SKM-1 (cell line): ENCODE results near the gene PGLYRP1.

Experiments
- DNase-seq: peaks from one replicate; lab custom pipeline; 2025; ENCODE audit not compliant: unreplicated experiment; lab: John Stamatoyannopoulos, UW

PGLYRP1 gene, protein sequence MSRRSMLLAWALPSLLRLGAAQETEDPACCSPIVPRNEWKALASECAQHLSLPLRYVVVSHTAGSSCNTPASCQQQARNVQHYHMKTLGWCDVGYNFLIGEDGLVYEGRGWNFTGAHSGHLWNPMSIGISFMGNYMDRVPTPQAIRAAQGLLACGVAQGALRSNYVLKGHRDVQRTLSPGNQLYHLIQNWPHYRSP

DNA sequence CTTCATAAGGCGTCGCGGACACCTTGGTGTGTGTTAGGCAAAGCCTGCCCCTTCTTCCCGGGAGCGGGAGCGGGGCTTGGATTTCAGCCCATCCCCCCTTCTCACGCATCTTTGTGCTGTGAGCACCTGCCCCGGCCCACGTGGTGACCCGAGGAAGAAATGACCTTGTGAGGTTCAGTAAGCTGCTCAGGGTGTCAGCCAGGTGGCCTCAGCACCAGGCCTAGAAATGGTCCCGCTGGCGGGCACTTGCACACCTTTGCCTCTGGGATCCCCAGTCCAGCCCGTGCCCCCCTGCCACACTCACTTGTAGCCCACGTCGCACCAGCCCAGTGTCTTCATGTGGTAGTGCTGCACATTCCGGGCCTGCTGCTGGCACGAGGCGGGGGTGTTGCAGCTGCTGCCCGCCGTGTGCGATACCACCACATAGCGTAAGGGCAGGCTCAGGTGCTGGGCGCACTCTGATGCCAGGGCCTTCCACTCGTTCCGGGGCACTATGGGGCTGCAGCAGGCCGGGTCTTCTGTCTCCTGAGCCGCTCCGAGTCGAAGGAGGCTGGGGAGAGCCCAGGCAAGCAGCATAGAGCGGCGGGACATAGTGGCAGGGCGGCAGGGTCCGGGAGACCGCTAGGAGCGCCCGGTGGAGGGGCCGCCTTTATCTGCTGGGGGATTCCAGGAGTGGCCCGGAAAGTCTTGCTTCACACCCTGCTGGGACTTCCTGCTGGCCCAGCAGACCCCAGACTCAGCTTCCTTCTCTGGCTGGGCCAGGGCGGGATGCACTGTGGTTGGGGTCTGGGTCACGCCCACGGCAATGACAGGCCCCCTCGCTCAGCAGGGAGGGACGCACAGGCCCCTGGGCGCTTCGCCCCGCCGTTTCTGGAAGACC, at the start of gene PGLYRP1:
Gene PGLYRP1, minus strand, starts transcription at position 623 of the 880 bp plus-strand sequence. Its CDS starts 32 bp downstream, at position 591.
- DNase-seq = no peak

DNA sequence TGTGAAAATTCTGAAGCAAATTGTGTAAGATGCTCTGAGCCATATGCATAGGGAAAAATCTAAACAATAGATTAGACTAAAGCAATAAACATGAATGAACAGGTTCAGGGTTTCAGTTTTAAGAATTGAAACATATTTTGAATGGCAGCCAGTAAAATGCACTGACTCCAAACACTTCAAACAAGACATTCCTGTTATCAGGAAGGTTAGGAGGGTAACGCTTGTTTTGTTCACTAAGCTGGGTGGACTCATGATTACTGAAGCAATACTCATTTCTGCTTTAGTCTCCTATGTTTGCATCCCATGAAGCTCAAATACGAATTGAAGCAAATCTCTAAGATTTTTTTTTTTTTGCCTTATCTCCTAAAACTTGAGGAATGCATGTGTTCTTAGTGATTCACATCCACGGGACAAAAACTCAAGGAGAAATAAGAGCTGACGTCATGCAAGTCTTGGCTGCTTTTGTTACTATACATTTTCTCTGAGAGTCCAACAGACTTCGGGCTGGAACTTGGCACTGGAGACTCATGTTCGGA, 47.0 kb upstream of the PGLYRP1 start:
- no peak for DNase-seq

DNA sequence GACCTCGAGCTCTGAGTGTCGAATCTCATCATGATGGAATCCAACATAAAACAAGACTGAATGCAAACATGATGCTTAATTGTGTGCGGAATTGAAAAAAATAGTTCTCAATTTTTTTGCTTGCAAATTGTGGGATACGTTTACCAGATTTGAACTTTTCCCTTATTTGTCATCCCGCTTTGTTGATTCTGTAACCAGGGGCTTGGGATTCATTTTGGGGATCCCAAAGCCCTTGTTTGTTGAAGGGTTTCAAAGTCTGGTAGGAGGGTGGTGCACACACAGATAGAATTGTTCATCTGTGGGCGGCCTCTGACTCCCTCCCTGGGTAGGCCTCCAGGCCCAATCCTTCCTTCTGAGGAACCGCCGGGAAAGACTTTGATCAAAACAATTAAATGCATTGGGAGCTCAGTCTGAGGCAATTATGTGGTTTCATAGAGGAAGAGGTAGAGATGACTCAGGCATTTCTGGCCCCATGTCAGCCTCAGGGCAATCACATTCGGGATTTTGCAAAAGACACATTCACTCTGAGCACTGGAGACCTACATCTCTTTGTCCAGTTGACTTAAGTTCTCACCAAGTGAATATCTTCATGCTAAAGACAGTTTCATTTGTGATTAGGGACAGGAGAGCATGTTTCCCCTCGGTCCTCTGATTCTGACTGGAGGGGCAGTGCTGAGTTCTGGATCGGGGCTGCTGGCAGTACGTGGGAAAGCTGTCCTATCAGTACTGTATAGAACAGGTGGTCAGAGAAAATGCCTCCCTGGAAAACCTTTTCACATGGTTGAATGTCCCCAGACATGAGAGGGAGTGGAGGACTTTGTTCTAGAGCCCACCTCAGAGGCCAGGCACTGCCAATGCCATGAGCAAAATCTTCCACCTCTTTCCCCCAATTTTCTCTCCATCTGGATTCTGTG, 45.7 kb upstream of the PGLYRP1 start:
- no peak for DNase-seq

DNA sequence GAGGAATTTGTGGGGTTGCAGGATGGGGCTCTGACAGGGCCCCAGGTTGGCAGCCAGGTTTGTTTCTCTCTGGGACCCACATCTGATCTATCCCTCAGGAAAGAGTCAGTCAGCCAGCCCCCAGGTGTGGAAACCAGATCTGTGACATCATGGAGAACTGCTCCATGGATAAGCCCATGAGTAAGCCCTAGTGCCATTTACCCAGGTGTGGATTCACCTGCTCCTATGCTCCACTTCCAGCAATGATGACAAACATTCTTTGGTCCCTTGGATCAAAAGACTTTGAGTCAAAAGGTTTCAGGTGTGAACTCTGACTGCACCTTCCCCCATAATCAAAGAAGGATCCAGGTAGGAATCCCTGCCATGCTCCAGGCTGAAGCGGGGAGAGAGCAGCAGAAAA, 44.8 kb upstream of the PGLYRP1 start:
- DNase-seq = no peak

DNA sequence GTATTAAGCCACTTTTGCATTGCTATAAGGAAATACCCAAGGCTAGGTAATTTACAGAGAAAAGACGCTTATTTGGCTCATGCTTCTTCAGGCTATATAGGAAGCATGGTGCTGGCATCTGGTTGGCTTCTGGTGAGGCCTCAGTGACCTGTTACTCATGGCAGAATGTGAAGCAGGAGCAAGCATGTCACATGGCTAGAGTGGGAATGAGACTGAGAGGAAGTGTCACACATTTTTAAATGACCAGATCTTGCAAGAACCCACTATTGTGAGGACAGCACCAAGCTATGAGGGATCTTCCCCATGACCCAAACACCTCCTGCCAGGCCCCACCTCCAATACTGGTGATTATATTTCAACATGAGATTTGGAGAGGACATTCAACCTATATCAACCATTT, 43.6 kb upstream of the PGLYRP1 start:
- DNase-seq = no peak

DNA sequence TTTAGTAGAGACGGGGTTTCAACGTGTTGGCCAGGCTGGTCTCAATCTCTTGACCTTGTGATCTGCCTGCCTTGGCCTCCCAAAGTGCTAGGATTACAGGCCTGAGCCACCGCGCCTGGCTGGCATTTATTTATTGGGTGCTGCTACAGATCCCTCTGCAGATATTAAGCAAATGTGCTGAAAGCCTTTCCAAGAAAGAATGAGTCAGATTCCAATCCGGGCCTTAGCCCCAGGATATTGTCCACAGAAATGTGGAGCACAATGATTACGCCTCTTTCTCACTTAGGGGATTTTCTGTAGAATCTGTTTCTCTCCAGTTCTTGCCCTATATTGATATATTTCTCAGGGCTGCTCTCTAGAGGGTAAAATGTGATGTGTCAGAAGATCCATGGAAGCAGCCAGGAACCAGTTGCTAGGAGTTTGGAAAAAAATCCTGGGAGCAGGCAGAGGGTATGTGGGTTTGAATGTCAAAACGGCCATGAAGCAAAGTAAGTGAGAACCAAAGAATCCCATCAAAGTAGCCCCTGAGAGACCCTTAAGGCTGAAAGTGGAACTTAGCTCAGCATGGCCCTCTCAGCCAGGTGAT, 42.7 kb upstream of the PGLYRP1 start:
- DNase-seq = no peak

DNA sequence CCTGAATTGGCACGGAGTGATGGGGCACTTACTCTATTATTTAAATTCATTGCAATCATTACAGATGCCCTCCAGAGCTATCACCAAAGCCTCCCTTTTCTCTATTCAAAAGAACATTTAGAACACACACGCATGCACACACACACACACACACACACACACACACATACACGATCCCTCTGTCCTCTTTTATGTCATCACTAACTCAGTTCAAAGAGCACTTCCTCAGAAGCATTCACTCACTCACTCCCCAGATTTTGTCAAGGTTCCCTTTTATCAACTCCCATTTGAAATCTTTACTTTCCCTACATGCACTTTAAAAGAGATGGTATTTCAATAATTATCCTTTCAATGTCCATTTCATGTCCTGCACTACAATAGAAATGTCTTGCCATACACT, 40.3 kb upstream of the PGLYRP1 start:
- no peak for DNase-seq

DNA sequence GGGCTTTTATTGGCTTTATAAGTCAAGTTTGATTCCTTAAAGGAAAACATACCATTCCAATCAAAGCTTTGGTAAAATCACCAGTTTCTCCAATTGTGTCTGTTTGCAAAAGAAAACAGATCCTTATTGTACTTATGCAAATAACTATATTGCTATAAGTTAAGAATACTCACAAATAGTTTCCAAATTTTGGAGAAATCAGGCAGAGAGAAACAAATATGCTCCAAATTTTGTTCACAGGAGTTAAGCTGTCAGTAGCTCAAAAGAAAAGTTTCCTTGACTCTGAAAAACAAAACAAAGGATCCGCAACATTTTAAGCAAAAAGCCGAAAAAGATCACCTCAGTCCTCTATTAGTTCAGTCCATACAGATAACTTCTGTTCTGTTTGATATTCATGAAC, 37.2 kb upstream of the PGLYRP1 start:
- no peak for DNase-seq

DNA sequence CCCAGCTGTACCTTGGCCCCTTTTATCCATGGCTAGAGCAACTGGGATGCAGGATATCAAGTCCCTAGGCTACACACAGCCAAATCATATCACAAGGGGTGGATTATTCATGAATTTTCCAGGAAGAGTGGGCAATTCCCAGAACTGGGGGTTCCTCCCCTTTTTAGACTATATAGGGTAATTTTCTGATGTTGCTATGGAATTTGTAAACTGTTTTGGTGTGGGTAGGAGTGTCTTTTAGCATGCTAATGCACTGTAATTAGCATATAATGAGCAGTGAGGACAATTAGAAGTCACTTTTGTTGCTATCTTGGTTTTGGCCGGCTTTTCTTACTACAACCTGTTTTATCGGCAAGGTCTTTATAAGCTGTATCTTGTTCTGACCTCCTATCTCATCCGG, 35.9 kb upstream of the PGLYRP1 start:
- DNase-seq = no peak

DNA sequence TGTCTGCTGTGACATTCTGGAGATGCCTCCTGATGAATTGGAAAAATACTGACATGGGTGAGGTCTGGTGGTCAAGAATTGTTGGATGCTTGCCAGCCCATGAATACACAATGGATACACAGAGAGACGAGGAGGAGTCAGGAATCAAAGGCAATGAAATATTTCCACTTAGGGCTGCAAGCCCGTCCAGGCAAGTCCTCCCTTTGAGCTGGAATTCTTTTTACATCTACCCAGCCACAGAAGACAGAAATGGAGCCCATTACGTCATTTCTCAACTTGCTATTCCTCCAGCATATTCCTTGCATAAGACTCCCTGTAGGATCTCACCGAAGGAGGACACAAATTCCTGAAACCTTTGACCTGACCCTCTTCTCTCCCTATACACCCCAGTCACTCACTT, 33.7 kb upstream of the PGLYRP1 start:
- DNase-seq = no peak

DNA sequence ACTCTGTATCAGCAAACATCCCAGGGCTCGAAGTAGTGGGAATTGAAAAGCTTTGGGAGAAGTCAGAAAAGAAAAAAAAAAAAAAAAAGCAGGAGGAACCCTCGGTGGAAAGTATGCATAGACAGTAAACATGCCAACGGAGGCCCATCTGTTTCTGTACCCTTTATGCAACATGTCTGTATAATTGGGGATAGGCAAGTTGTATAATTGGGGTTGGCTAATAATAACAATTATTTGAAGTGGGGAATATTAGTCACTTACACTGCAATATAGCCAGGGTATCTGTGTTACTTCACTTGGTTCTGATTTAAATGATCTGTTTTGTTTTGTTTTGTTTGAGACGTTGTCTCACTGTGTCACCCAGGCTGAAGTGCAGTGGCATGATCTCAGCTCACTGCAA, 30.0 kb upstream of the PGLYRP1 start:
- no peak for DNase-seq

DNA sequence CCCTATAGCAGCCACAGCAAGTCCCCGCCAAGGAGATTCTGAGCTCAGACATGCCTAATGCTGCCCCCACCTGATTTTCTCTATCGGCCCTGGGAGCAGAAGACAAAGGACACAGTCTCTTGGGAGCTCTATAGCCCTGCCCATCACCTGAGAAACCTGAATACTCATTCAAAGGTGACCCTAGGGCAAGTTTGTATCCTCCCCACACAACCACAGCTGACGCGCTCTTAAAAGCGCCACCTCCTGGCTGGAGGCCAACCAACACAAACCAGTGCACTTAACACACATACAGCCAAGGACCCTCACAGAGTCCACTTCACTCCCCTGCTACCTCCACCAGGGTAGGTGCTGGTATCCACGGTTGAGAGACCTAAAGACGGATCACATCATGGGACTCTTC, 26.7 kb upstream of the PGLYRP1 start:
- DNase-seq = no peak

DNA sequence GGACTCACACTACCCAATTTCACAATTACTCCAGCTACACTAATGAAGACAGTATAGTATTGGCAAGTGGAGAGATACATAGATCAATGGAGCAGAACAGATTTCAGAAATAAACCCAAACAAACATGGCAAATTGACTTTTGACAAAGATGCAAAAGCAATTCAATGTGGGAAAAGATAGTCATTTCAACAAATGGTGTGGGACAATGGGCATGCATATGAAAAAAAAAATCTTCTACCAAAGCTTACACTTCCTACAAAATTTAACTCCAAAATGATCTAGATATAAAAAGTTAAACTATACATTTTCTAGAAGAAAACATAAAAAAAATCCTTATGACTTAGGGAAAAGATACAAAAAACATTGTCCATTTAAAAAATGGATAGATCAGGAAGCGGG, 20.7 kb upstream of the PGLYRP1 start:
- no peak for DNase-seq

DNA sequence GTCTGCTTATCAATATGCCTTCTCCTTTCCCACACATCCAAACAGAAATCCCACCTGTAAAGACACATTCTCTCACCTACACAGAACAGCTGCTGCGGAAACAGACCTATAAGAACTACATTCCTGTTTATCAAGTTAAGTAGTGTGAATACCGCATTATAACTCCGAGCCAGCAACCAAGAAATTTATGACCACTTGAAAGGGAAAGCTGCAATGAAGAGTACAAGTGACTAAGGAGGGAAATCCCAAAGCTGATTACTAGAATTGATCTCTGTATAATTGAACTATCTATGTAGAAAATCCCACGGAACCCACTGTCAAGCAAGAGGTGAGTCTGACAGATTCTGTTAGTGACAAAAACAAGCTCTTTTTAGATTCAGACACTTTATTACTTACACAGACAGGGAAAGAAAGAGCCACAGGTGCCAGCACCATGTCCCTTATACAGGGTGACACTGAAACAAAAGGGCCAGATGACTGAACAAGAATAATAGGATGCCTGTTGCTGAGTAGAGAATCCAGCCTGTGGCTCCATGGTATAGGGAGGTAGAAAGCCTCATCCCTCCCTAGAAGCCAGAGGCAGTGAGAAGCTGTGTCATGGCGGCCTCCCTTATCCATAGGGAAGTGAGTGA, 19.5 kb upstream of the PGLYRP1 start:
- DNase-seq = no peak

DNA sequence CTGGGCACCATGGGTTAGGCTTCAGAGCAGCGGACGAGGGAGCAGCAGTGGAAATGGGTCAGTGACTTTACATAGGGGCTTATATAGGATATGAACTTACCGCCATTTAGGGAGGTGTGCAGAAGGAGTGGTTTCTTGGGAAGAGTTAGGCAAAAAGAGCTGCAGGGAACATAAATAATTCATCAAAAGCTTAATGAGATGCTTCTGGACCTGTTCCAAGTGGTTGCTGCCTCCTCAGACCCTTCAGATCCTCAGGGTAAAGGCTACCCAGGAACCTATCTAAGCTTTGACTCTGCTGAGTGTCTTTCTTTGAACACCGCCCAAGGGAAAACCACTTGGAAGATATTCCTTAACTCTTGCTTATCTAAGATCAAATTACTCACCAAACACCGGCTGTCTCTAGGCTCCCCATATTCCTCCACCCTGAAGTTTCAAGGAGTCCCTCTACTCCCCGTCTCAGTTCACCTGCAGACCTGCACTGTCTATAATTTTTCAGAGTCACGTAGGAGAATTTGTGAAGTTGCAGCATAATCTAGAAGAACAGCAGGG, 18.2 kb upstream of the PGLYRP1 start, which contains the start of gene IGFL4:
Gene IGFL4, minus strand, starts transcription at position 51 of the 549 bp plus-strand sequence. Its CDS starts 40 bp downstream, at position 11.
- no peak for DNase-seq

DNA sequence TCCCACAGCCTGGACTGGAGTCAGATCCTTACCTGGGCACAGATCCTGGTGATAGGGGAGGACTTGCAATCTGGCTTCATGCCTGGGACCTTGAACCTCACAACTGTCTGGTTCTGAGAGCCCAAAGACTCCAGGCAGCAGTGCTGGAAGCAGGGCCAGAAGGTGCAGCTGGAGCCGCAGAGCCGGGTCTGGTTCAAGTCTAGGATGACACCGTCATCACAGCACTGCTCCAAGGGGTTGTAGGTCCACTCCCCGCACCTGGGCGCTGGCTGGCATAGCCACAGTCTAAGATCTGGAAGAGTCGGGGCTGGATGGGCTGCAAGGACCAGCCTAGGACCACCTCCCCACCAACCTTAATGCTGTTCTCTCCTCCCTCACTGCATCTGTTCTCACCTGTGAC, 17.3 kb upstream of the PGLYRP1 start:
- no peak for DNase-seq

DNA sequence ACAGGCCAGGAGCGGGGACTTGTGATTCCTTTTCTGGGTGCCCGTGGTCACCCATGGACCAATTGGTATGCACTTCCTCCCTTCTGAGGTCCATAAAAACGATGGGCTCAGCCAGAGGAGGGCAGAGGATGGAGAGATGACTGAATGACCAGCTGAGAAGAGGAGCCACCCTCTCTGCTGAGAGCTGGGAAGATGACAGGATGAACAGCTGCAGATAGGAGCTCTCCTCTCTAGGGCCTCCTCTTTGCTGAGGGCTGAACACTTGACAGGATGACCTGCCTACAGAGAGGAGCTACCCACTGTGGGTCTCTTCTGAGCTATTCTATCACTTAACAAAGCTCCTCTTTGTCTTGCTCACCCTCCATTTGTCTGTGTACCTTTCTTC, 13.9 kb upstream of the PGLYRP1 start:
- DNase-seq = no peak

DNA sequence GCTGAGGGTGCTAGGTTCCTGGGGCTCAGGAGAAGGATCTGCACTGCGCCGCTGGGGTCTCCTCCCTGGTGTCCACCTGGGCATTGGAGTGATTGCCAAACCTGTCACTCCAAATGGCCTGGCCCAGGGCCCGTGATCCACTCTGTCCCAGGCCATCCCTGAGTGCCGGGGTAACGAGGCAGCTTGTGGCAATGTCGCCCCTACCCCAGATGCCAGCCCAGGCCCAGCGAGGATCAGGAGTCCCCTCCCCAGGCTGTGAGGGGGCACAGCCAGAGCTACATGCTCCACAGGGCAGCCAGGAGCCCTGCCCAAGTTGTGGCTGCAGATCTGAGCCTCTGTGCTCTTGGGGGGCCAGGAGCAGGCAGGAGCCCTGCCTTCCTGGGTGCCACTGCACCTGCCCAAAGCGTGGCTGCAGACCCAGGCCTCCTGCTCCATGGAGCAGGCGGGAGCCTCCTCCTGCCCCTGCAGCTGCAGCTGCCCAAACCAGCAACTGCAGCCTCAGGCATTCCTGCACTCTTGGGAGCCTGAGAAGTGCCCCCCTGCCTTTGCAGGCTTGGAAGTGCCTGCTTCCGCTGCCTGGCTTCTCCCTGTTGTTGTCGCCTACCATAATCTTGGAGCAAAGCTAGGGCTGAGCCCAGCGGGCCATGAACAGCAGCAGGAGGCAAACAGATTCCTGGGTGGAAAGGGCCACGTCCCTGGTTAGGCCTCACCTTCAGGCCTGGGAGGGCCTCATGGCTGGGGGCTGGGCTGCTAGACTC, 13.3 kb upstream of the PGLYRP1 start:
- DNase-seq = no peak

DNA sequence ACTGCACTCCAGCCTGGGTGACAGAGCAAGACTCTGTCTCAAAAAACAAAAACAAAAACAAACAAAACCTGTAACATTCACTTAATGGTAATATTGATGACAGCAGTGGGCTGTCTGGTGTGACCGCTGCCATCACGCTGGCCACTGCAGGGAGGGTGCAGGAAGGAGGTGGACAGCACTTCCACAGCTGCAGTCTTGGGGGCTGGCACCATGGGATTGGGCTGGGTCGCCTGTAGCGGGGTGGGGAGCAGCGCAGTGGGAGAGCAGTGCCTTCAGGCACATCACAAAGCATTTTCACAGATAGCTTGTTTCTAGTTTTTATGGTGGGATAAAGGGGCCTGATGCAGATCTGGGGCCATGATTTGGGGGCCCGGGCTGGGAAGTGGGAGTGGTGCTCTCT, 12.7 kb upstream of the PGLYRP1 start:
- DNase-seq = no peak
